Skeletal muscle tissue (tissue), 4 donors: Measurements from ENCODE around the gene TCERG1L. TPM values are rescaled to one million over a fixed set of nuclear protein-coding genes. Genes with fewer than 3 reads are reported as not detected.
"Not testable (repeated sequence)": the region's sequence is repeated elsewhere in the genome, so short reads cannot be mapped to it uniquely, and the experiment has no call there.

Experiments
- H3K27ac ChIP-seq: one replicate; pipeline ENCODE4 v1.7.0; 2013; ENCODE audit warnings: mild to moderate bottlenecking, low read depth, low read length, inconsistent platforms
- H3K27me3 ChIP-seq, 3 donors: one replicate each; pipeline ENCODE4 v1.7.0; 2013; ENCODE audit warnings: low read length in 3 of 3; ENCODE audit not compliant: control insufficient read depth in 3 of 3, insufficient read depth in 3 of 3
- H3K36me3 ChIP-seq, 3 donors: one replicate each; pipeline ENCODE4 v1.7.0; 2013; ENCODE audit warnings: low read length in 3 of 3; ENCODE audit not compliant: control insufficient read depth in 3 of 3, insufficient read depth in 3 of 3
- H3K4me1 ChIP-seq, 3 donors: one replicate each; pipeline ENCODE4 v1.7.0; 2013; ENCODE audit warnings: low read length in 3 of 3, mild to moderate bottlenecking in 3 of 3; ENCODE audit not compliant: control insufficient read depth in 3 of 3, insufficient read depth in 3 of 3
- H3K4me3 ChIP-seq, 3 donors: one replicate each; pipeline ENCODE4 v1.7.0; 2013; ENCODE audit warnings: low read length in 3 of 3
- H3K9ac ChIP-seq, 3 donors: one replicate each; pipeline ENCODE4 v1.7.0; 2013; ENCODE audit warnings: low read length in 3 of 3, mild to moderate bottlenecking in 3 of 3, moderate library complexity in 2 of 3, low read depth in 1 of 3
- H3K9me3 ChIP-seq, 3 donors: one replicate each; pipeline ENCODE4 v1.7.0; 2013; ENCODE audit warnings: low read length in 3 of 3; ENCODE audit not compliant: control insufficient read depth in 3 of 3
- total RNA-seq: library from RNA; depleted of rRNA; stranded (reverse); fragments of >200 nt; gene quantifications from one replicate; pipeline ENCODE4 v1.2.3, GENCODE V29; 2014
- donor health status: Osteomylitis.

TCERG1L gene
- total RNA-seq, 1 donor from 2014 or later = not detected

DNA sequence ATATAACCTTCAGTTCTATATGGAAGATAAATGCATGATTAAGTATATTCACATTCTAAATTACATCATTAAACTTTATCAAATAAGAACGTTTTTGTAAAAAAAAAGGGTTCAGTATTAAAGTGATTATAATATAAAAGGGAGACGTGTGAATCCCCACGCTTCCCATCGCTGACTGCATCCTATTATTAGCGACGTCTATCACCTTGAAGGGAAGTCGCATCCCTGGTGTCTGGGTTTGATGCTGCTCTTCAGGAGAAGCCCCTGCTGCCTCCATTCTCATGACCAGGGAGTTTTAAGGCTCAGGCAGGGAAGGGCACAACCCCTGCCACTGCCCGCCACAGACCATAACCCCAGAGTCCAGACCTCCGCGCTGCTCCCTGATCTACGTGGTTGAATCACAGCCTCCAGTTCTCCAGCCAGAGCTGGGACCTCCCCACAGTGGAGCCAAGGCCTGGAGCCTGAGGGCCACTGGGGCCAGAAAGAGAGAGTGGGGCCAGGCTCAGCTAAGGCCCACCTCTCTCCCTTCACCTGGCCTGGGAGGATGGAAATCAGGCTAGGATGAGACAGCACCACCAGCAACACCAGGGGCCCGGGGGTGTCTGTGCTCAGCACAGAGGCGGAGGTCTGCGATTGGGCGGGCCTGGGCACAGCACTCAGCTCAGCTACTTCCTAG, 130.6 kb downstream of the TCERG1L start:
- Histone ChIP-seq H3K4me3 (no peak overlapping the region), H3K9ac (no peak overlapping the region), H3K27me3 (peaks cover 12 to 34% (median 24%) of the 10 kb centered on the region in 3 donors), H3K9me3 (no peaks in the 10 kb centered on the region), H3K4me1 (peaks cover 0 to 4% (median 4%) of the 10 kb centered on the region in 3 donors), H3K27ac (no peak overlapping the region), H3K36me3 (no peaks in the 10 kb centered on the region)

DNA sequence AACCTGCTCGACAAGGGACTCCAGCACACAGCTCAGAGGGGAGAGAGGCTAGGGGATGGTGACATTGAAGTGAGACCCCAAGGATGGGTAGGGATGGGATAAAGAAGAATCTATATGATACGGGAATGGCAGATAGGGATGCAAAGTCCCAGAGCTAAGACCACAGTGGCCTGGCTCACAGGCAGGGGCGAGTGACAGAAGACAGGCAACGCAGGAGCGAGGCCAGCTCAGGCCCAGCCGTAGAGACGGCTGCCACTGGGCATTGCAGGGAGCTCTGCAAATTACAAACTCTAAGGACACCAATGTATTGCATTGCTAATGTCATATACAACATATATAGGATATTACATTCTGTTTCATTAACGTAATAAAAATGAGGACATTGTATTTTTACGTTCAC, 131.4 kb downstream of the TCERG1L start:
- H3K4me1 ChIP-seq = peaks cover 0 to 4% (median 4%) of the 10 kb centered on the region in 3 donors
- H3K27me3 ChIP-seq = peaks cover 12 to 35% (median 24%) of the 10 kb centered on the region in 3 donors
- H3K9me3 ChIP-seq = no peaks in the 10 kb centered on the region
- no peak overlapping the region for H3K4me3 ChIP-seq
- no peak overlapping the region for H3K9ac ChIP-seq
- H3K27ac ChIP-seq = no peak overlapping the region
- H3K36me3 ChIP-seq = no peaks in the 10 kb centered on the region

DNA sequence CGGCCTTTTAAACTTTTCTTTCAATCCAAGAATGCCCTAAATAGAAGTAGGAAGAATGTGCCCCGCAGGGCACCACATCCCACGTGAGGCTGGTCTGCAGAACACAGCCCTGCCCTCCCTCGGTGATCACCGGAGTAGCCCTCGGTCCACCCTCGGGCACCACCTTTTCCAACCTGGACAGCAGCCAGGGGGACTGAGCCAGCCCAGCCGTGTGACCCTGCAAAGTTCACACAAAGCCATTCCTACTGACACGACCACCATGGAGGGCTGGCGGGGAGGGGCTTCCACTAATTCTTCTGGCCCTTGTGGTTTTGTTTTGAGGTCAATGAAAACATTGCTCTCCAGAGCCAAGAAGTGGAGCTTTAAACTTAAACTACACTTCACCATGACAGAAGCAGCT, 132.2 kb downstream of the TCERG1L start:
- Histone ChIP-seq H3K27ac (no peak overlapping the region), H3K9me3 (no peaks in the 10 kb centered on the region), H3K4me1 (peaks cover 0 to 4% (median 4%) of the 10 kb centered on the region in 3 donors), H3K36me3 (no peaks in the 10 kb centered on the region), H3K4me3 (no peak overlapping the region), H3K9ac (no peak overlapping the region), H3K27me3 (peaks cover 12 to 41% (median 24%) of the 10 kb centered on the region in 3 donors)

DNA sequence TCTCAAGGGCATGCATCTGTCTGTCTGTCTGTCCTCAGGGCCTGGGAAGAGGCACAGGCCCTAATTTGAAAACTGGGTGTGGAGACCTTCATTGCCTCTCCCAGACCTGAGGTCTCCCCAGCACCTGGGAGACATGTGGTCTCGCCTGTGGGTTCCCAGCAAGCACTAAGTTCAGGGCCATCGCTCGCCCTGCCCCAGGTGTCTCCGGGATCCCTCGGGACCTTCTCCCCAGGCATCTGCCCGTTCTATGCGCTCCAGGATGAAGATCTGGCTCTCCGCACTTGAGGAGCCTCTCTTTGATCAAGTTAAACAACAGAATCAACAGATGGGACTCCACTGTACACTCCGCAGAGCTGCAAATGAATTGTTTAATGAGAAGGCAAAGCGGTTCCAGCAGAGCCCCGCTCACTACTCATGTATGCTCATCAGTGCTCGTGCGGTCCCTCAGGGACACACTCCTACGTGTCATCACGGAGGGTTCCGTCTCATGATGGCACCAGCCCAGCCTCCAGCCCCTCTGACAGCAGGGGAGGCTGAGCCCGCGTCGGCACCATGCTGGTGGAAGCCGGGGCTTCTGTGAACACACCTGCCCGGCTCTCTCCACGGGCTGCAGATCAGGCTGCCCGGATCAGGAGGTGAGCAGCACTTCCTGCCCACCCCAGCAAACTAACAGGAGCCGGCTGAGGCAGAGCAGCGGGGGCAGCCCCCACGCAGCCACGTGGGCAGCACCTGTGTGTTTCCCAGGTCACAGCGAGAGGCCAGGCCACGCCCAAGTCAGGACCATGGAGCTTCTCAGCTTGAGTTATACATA, 132.8 kb downstream of the TCERG1L start:
- H3K27ac ChIP-seq = no peak overlapping the region
- no peak overlapping the region for H3K9ac ChIP-seq
- no peaks in the 10 kb centered on the region for H3K9me3 ChIP-seq
- H3K27me3 ChIP-seq = peaks cover 12 to 44% (median 24%) of the 10 kb centered on the region in 3 donors
- H3K4me1 ChIP-seq = peaks cover 0 to 4% (median 4%) of the 10 kb centered on the region in 3 donors
- no peak overlapping the region for H3K4me3 ChIP-seq
- H3K36me3 ChIP-seq = no peaks in the 10 kb centered on the region

DNA sequence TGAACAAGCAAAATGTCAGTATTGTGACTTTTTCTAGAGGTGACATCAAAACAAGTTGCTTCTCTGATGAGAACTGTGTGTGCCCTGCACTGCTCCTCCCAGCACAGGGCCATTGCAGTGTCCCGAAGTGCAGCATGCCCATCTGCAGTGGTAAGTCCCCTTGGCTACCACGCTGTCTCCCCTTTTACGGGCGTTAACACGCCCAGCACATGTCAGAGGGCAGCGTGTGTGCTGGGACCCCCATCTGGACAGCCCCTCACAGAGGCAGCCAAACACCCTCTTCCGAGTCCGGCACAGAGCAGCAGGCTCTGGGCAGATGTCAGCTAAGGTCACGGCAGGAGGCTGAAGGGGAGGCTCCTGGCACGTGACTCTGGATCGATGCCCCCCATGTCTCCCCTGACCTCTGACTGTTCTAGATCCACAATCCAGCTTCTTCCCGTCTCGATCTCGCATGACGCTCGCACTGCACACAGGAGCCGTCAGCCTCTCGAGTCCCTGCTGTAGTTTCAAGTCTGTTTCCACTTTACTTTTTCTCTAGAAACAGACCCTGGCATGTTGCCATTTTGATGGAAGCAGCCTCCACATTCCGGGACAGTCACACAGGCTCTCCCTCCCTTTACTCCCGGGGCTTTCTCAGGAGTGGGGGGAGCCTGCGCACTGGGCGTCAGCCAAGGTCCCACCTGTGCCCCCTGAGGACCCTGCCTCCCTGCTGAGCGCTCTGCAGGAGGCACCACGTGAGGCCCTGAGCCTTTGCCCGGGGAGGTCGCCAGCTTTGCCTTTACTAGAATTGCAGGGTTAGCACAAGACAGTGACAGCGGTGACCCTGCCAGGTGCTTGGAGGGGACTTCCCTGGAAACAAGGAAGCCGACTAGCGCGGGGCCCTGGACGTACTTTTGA, 133.8 kb downstream of the TCERG1L start:
- H3K27me3 ChIP-seq = peaks cover 12 to 42% (median 27%) of the 10 kb centered on the region in 3 donors
- no peak overlapping the region for H3K4me3 ChIP-seq
- no peaks in the 10 kb centered on the region for H3K9me3 ChIP-seq
- H3K4me1 ChIP-seq = peaks cover 0 to 4% (median 4%) of the 10 kb centered on the region in 3 donors
- H3K36me3 ChIP-seq = no peaks in the 10 kb centered on the region
- no peak overlapping the region for H3K9ac ChIP-seq
- no peak overlapping the region for H3K27ac ChIP-seq

DNA sequence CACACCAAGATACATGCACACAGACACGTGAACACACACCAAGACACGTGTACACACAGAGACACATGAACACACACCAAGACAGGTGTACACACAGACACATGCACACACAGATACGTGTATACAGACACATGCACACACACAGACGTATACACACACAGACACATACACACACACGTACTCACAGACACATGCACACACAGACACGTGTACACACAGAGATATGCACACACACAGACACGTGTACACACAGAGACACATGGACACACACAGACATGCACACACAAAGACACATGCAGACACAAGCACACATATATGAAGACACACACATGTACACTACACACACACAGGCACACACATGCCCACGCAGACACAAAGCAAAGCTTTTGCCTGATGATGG, 134.6 kb downstream of the TCERG1L start:
- H3K27ac ChIP-seq = no peak overlapping the region
- no peaks in the 10 kb centered on the region for H3K9me3 ChIP-seq
- no peak overlapping the region for H3K9ac ChIP-seq
- H3K4me1 ChIP-seq = peaks cover 0 to 4% (median 4%) of the 10 kb centered on the region in 3 donors
- H3K4me3 ChIP-seq = no peak overlapping the region
- peaks cover 12 to 47% (median 30%) of the 10 kb centered on the region in 3 donors for H3K27me3 ChIP-seq
- H3K36me3 ChIP-seq = no peaks in the 10 kb centered on the region

DNA sequence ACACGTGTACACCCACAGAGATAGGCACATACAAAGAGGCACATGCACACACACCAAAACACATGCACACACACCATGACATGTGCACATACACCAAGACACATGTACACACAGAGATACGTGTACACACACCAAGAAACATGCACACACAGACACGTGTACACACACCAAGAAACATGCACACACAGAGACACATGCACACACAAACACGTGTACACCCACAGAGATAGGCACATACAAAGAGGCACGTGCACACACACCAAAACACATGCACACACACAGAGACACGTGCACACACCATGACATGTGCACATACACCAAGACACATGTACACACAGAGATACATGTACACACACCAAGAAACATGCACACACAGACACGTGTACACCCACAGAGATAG, 135.2 kb downstream of the TCERG1L start:
- peaks cover 12 to 45% (median 30%) of the 10 kb centered on the region in 3 donors for H3K27me3 ChIP-seq
- H3K9ac ChIP-seq, H3K4me1 ChIP-seq, H3K36me3 ChIP-seq, H3K27ac ChIP-seq, H3K9me3 ChIP-seq, H3K4me3 ChIP-seq: not testable (repeated sequence)

DNA sequence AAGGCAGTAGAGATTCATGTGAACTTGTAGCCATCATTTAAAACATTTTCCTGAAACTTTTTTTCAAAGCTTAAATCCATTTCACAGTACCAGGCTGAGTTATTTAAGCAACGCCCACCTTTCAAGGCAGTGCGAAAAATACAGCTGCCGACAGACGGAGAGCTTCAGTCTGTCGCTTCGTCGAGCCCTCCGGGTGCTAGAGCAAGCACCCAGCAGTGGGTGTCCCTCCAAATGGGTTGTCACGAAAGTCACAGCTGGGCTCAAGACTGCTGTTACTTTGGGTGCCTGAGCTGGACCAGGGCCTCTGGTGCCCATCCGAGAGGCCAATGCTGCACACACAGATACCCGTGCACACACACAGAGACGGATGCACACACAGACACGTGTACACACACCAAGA, 135.6 kb downstream of the TCERG1L start:
- Histone ChIP-seq H3K9me3 (no peaks in the 10 kb centered on the region), H3K27me3 (peaks cover 12 to 44% (median 30%) of the 10 kb centered on the region in 3 donors), H3K4me3 (no peak overlapping the region), H3K36me3 (no peaks in the 10 kb centered on the region), H3K4me1 (peaks cover 0 to 4% (median 4%) of the 10 kb centered on the region in 3 donors), H3K9ac (no peak overlapping the region), H3K27ac (no peak overlapping the region)

DNA sequence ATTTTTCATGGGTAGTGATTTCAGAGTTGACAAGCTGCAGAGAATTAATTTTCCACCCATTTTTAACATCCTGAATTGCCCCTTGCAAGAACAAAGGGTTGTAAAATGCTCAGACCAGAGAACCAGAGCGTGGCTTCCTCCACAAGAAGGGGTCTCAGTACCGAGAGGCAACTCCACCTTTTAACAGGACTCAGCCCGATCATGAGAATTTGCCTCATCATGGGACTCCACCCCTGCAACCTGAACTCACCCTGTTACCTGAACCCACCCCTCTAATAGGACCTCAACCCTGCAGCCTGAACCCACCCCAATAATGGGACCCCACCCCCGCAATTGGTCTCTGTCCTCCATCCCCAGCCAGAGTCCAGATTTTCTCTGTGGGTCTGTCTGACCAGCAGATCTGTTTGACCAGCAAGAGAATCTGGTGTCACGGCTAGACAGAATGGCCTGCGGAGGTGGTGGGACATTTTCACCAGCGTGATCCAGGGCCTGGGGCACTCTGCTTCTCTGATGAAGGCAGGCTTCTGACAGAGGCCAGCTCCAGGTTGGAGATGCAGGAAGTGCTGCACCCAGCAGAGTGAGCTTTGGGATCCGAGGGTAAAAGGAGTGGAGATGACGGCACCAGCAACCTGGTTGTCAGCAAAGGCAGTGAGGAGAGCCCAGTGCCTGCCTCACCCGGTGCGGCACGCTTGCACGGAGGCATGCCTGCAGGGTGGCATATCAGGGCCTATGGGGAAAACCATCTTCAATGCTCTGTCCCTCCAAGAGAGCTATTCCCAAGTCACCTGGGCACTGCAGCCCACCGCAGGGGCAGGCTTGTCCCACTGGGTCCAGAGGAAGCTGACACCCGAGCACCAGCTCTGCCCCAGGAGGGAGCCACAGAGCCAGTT, 136.6 kb downstream of the TCERG1L start:
- Histone ChIP-seq H3K4me3 (no peak overlapping the region), H3K9me3 (no peaks in the 10 kb centered on the region), H3K27me3 (peaks cover 12 to 42% (median 30%) of the 10 kb centered on the region in 3 donors), H3K4me1 (peaks cover 0 to 4% (median 4%) of the 10 kb centered on the region in 3 donors), H3K36me3 (no peaks in the 10 kb centered on the region), H3K9ac (no peak overlapping the region), H3K27ac (no peak overlapping the region)
